Caco-2 (cell line): Measurements from ENCODE around the gene SLC45A2. TPM values are rescaled to one million over a fixed set of nuclear protein-coding genes. Genes with fewer than 3 reads are reported as not detected.

Source experiments
- BruUV-seq: library from RNA; stranded (reverse); fragments of 400-500 nt; replicated peaks from 2 replicates; lab custom pipeline; 2021; lab: Mats Ljungman, UMichigan
- CTCF ChIA-PET: fragments of 300-600 bp; sonication (Branson Sonifier 250); formaldehyde crosslinking; loops from one replicate; lab custom pipeline; 2022; ENCODE audit warnings: antibody characterized with exemption; lab: Charles Lee
- POLR2A ChIA-PET: fragments of 300-600 bp; sonication (Branson Sonifier 250); formaldehyde crosslinking; loops from one replicate; lab custom pipeline; 2022; ENCODE audit warnings: antibody characterized with exemption; lab: Charles Lee
- DNase-seq, 2 experiments: peaks; one replicate each; pipeline versions ENCODE4 v3.0.0 to v3.0.0-alpha.2; 2020 to 2022
- H3K27me3 ChIP-seq: replicated peaks from 2 replicates; pipeline ENCODE4 v1.6.0; 2011; ENCODE audit warnings: low read length; ENCODE audit not compliant: control insufficient read depth, insufficient read depth
- H3K36me3 ChIP-seq: 2 replicates; pipeline ENCODE4 v1.5.1; 2011; ENCODE audit warnings: low read length; ENCODE audit not compliant: control insufficient read depth, insufficient read depth
- H3K4me1 ChIP-seq: fragments of 250-450 bp; sonication (Bioruptor Pico); 2 replicates; pipeline ENCODE4 v1.5.1; 2020; ENCODE audit warnings: mild to moderate bottlenecking
- H3K4me3 ChIP-seq: 2 replicates; pipeline ENCODE4 v1.5.1; 2011; ENCODE audit warnings: low read depth, mild to moderate bottlenecking, control low read depth, low read length
- H3K9me3 ChIP-seq: fragments of 250-450 bp; sonication (Bioruptor Pico); 2 replicates; pipeline ENCODE4 v1.5.1; 2020; ENCODE audit warnings: mild to moderate bottlenecking, moderate library complexity
- H3K27ac Mint-ChIP-seq: one replicate; pipeline ENCODE4 v1.8.0; 2022; ENCODE audit warnings: mixed read lengths; ENCODE audit not compliant: unreplicated experiment
- H3K27me3 Mint-ChIP-seq: one replicate; pipeline ENCODE4 v1.8.0; 2022; ENCODE audit warnings: mixed read lengths; ENCODE audit not compliant: insufficient read depth, unreplicated experiment
- H3K36me3 Mint-ChIP-seq: one replicate; pipeline ENCODE4 v1.8.0; 2022; ENCODE audit warnings: mild to moderate bottlenecking, mixed read lengths; ENCODE audit not compliant: insufficient read depth, unreplicated experiment
- H3K4me1 Mint-ChIP-seq: one replicate; pipeline ENCODE4 v1.8.0; 2022; ENCODE audit warnings: low read depth, mixed read lengths; ENCODE audit not compliant: unreplicated experiment
- H3K4me3 Mint-ChIP-seq: one replicate; pipeline ENCODE4 v1.8.0; 2022; ENCODE audit warnings: mild to moderate bottlenecking, moderate library complexity, mixed read lengths; ENCODE audit not compliant: unreplicated experiment
- H3K9me3 Mint-ChIP-seq: one replicate; pipeline ENCODE4 v1.8.0; 2022; ENCODE audit warnings: mixed read lengths; ENCODE audit not compliant: unreplicated experiment
- CTCF ChIP-seq, 2 experiments: fragments of 200-600 bp in 1 of 2; IDR thresholded peaks; 1 replicate in 1 of 2; 2 replicates in 1 of 2; pipeline versions ENCODE4 v1.5.1 to v1.8.0; 2011 to 2022; ENCODE audit warnings: antibody characterized with exemption in 1 of 2, control low read depth in 1 of 2, inconsistent platforms in 1 of 2, low read depth in 1 of 2, low read length in 1 of 2, mild to moderate bottlenecking in 1 of 2, moderate library complexity in 1 of 2; ENCODE audit not compliant: insufficient read depth in 1 of 2, severe bottlenecking in 1 of 2, unreplicated experiment in 1 of 2
- intact Hi-C: fragments of 100-400 bp; cut with micrococcal nuclease; formaldehyde crosslinking; loops from one replicate; pipeline ENCODE4 v1.10.0; 2022; ENCODE audit not compliant: unreplicated experiment
- total RNA-seq: library from RNA; stranded (reverse); gene quantifications from 2 replicates; pipeline ENCODE4 v1.2.3, GENCODE V29; 2022

Gene SLC45A2
- total RNA-seq, 1 experiment from 2014 or later, result 0.91 TPM

DNA sequence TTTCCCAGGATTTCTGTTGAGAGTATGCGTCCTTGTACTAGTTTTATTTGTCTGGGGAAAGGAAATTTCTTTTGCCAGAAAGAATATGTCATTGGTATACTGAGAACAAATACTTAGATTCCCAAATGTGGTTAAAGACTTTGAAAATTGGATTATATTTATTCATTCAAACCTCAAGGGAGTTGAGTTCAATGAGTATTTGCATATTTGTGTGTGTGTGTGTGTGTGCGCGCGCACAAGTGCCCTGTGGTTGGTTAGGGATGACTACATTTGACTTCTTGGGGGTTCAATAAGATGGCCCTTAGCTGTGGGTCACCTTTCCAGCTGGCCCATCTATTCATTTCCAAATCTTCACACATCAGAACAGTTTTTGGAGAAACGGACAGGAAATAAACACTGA is 43.4 kb downstream of the SLC45A2 start:
- no peak for DNase-seq
- no peak for TF ChIP-seq CTCF (IDR thresholded peaks at IDR 0.05; ENCODE audit: insufficient read depth in 1 of 2, low read depth in 1 of 2, low read length in 1 of 2, severe bottlenecking in 1 of 2, unreplicated experiment in 1 of 2)
- BruUV-seq, result no TSS peak
- Histone ChIP-seq H3K4me1 (no peaks in the 10 kb centered on the region), H3K4me3 (no peak overlapping the region), H3K36me3 (no peaks in the 10 kb centered on the region), H3K9me3 (no peaks in the 10 kb centered on the region), H3K27me3 (no peaks in the 10 kb centered on the region)
- Mint-ChIP-seq H3K9me3 (no peaks in the 10 kb centered on the region), H3K27me3 (peaks cover 12% of the 10 kb centered on the region), H3K27ac (no peak overlapping the region), H3K4me1 (no peaks in the 10 kb centered on the region), H3K36me3 (no peaks in the 10 kb centered on the region), H3K4me3 (no peak overlapping the region)
- POLR2A ChIA-PET, result no interaction called here
- intact Hi-C loops, result no loop called here
- CTCF ChIA-PET, result no interaction called here

DNA sequence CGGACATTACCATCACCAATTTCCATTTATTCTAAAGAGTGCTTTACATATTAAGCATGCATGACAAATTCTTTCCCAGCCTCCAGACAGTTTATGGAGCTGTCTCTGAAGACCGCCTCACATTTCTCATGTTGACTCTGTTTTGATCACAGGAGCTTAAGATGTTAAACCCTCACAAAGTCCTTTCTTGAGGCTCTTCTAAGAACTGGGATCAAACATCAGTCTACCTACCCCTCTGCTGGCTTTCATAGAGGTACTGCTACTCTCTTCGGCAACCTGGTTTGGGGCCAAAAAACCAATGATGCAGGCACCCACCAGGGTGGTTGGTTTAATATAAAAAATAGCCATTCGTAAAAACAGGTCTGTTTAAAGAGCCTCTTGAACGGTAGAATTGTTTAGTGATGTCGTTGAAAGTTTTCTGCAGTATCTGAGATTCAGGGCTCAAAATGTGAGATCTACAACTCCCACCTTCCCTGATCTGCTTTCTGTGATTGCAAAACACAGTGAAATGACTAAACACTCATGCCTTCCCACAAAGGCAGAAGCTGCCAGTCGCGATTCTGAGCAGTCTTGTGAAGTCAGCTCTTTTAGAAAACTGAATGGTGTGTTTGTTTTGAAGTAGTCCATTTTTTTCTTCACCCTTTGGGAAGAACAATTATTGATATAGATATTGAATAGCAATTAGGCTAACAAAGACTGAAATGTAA is 44.8 kb downstream of the SLC45A2 start:
- no peak overlapping the region for H3K4me3 Mint-ChIP-seq
- H3K27me3 Mint-ChIP-seq, result peaks cover 12% of the 10 kb centered on the region
- TF ChIP-seq CTCF (IDR thresholded peaks at IDR 0.05; ENCODE audit: insufficient read depth in 1 of 2, low read depth in 1 of 2, low read length in 1 of 2, severe bottlenecking in 1 of 2, unreplicated experiment in 1 of 2), result no peak
- no peaks in the 10 kb centered on the region for H3K27me3 ChIP-seq
- intact Hi-C loops, result loop anchor here (10.0 kb wide), 1 partner anchor 205 kb away; no protein-coding TSS in a partner anchor
- H3K9me3 ChIP-seq, result no peaks in the 10 kb centered on the region
- no TSS peak for BruUV-seq
- POLR2A ChIA-PET, result no interaction called here
- H3K4me1 Mint-ChIP-seq, result no peaks in the 10 kb centered on the region
- no peak overlapping the region for H3K27ac Mint-ChIP-seq
- H3K36me3 Mint-ChIP-seq, result no peaks in the 10 kb centered on the region
- no peaks in the 10 kb centered on the region for H3K9me3 Mint-ChIP-seq
- H3K36me3 ChIP-seq, result no peaks in the 10 kb centered on the region
- H3K4me1 ChIP-seq, result no peaks in the 10 kb centered on the region
- no peak overlapping the region for H3K4me3 ChIP-seq
- no peak for DNase-seq
- CTCF ChIA-PET, result no interaction called here

DNA sequence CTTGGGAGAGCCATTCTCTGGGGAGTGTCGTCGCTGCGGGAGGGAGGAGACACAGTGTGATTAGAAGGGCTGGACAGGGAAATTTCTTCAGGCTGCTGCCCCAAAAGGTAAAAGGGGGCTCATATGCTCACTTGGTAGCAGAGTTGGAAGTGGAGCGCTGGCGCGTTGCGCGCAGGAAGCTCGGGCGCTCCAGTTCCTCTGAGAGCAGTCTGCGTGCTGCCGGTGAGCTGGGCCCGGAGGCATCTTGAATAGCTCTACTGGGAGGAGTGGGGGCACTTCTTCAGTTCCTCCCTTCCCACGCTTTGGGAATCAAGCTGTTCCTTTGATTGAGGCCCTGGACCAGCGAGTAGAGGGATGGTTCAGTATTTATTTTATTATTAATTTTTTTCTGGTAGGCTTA is 45.6 kb downstream of the SLC45A2 start:
- intact Hi-C loops, result loop anchor here (10.0 kb wide), 1 partner anchor 204 kb away; no protein-coding TSS in a partner anchor
- BruUV-seq, result no TSS peak
- Mint-ChIP-seq H3K9me3 (no peaks in the 10 kb centered on the region), H3K4me3 (no peak overlapping the region), H3K27me3 (peaks cover 12% of the 10 kb centered on the region), H3K4me1 (no peaks in the 10 kb centered on the region), H3K27ac (no peak overlapping the region), H3K36me3 (no peaks in the 10 kb centered on the region)
- H3K27me3 ChIP-seq, result no peaks in the 10 kb centered on the region
- ChIA-PET POLR2A (no interaction called here), CTCF (no interaction called here)
- H3K4me1 ChIP-seq, result no peaks in the 10 kb centered on the region
- no peak for DNase-seq
- no peak for TF ChIP-seq CTCF (IDR thresholded peaks at IDR 0.05; ENCODE audit: insufficient read depth in 1 of 2, low read depth in 1 of 2, low read length in 1 of 2, severe bottlenecking in 1 of 2, unreplicated experiment in 1 of 2)
- no peaks in the 10 kb centered on the region for H3K36me3 ChIP-seq
- H3K9me3 ChIP-seq, result no peaks in the 10 kb centered on the region
- no peak overlapping the region for H3K4me3 ChIP-seq
